Measurements from ENCODE around the gene KRTAP4-7.
"Not testable (repeated sequence)": the region's sequence is repeated elsewhere in the genome, so short reads cannot be mapped to it uniquely, and the experiment has no call there.

Gene KRTAP4-7

DNA sequence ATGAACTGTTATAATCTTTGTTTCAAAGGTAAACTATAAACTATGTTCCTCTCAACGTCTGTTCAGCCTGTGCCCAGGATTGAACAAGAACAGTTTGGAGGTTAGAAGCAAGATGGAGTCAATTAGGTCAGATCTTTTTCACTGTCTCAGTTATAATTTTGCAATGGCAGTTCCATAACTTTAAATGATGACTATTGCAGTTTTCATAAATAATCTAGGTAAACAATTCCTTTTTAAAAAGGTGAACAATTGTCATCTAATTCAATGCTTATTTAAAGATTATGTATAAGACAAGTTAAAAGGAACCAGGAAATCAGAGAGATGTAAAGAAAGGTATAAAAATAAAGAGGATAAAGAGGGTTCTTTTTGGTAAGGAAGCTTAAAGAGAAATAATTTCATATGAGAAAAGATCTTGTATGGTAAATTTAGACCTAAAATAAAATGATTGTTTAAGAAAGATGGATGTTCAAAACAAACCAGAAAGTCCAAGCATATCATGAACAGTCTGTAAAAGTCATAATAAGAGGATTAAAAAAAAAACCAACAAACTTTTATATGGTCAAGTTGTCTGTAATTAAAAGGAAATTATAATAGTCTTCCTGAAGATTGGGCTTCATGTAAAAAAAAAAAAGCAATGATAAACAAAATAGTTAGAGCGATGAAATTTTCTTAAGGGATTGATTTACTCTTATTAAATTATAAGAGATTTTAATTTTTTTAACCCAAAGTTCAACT lies 27.4 kb downstream of the KRTAP4-7 start:
- no peak for DNase-seq

GRCh38 chr17:41116297-41116696 lies 32.3 kb downstream of the KRTAP4-7 start:
- no peak for DNase-seq

DNA sequence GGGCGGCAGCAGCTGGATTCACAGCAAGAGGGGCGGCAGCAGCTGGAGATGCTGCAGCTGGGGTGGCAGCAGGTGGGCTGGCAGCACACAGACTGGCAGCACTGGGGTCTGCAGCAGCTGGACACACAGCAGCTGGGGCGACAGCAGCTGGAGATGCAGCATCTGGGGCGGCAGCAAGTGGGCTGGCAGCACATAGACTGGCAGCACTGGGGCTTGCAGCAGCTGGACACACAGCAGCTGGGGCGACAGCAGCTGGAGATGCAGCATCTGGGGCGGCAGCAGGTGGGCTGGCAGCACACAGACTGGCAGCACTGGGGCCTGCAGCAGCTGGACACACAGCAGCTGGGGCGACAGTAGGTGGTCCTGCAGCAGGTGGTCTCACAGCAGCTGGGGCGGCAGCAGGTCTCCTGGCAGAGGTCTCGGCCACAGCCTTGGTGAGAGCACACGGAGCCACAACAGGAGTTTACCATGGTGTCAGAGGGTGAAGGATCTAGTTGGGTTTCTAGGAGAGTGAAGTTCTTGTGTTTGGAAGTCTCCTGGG lies 34.0 kb downstream of the KRTAP4-7 start, which contains the start of gene KRTAP4-11:
Gene KRTAP4-11 (minus strand): TSS at position 528 of the 541 bp plus-strand sequence. CDS start 58 bp downstream, at position 470.
- DNase-seq: not testable (repeated sequence)

GRCh38 chr17:41118721-41119120 lies 34.8 kb downstream of the KRTAP4-7 start:
- no peak for DNase-seq

DNA sequence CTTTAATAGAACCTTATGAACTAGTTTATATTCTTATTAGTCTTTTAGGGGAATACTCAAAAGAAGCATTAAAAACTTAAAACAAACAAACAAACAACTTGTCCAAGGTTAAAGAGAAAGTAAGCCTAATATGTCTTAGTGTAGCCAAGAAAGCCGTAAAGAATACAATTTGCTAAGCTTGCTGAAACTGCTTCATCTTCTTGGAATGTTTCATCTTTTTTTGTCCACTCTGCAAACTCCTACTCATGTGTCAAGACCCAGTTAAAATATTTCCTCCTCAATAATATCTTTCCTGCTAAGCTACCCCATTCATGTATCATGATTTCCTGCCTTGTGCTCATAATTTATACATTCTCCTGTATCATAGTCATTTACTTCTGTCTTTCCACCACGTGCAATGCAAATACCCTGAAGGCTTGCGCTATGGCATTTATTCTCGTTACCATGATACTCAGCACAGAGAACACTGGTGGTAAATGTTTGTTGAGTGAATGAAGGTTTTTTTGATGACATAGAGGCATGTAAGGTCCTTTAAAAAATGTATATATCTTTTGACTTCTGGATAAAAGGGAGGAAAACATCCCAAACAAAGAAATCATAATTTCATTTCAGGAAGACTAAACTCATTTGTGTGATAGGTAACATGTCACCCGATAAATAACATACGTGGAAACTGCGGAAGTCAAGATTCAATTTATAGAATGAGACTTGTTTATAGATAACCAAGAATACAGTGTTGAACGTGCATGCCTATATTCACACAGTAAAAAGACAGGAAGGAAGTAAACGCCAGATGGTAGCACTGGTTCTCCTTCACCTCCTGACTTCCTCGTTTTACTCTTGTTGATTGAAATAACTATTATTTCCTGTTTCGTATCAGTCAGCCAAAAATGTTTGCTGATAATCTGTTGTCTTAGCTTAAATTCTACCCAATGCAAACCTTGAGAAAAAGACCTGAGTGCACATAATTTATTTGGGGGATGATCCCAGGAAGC lies 36.0 kb downstream of the KRTAP4-7 start:
- not testable (repeated sequence) for DNase-seq

DNA sequence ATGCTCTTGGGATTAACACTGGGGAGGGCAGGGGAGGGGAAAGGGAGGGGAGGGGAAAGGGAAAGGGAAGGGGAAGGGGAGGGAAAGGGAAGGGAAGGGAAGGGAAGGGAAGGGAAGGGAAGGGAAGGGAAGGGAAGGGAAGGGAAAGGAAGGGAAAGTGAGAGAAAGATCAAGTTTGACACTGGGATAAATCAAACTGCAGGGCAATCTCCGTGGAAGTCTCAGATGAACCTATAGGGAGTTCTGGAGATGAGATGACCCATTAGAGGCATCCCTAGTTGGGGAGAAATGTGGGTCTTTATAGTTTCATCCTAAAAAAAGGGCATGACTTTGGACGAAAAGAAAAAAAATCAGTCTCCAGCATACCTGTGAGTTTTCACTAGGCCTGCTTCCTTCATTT lies 37.8 kb downstream of the KRTAP4-7 start:
- no peak for DNase-seq

GRCh38 chr17:41123292-41123990 lies 39.5 kb downstream of the KRTAP4-7 start:
- DNase-seq: not testable (repeated sequence)

DNA sequence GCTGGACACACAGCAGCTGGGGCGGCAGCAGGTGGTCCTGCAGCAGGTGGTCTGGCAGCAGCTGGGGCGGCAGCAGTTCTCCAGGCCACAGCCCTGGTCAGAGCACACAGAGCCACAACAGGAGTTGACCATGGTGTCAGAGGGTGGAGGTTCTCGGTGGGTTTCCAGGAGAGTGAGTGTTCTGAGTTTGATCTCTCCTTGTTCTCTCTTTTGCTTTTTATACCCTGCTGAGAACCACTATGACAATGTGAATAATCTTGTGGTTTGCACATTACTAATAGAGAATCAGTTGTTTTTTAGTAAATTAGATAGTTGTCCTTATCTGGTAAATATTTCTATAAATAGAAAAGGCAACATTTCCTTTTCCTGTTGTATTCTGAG lies 40.0 kb downstream of the KRTAP4-7 start, which contains the start of gene KRTAP4-12:
Gene KRTAP4-12 (minus strand): TSS at position 192 of the 381 bp plus-strand sequence. CDS start 60 bp downstream, at position 132.
- DNase-seq: not testable (repeated sequence)

DNA sequence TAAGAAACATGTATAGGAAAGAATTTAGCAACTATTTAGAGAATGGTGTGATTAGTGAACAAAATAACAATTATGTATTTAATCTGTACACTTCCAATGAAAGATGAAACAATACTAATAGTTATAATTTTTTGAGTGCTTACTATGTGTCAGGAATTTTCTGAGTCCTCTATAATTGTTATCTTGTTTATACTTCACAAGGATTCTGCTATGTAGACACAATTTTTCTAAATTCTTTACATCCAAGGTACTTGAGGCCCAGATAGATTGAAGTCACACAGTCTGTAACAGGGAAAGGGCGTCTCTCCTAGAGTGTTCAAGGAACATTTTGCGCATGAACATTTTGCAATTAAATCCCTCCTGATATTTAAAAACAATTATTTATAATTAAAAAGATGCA lies 41.1 kb downstream of the KRTAP4-7 start:
- no peak for DNase-seq

DNA sequence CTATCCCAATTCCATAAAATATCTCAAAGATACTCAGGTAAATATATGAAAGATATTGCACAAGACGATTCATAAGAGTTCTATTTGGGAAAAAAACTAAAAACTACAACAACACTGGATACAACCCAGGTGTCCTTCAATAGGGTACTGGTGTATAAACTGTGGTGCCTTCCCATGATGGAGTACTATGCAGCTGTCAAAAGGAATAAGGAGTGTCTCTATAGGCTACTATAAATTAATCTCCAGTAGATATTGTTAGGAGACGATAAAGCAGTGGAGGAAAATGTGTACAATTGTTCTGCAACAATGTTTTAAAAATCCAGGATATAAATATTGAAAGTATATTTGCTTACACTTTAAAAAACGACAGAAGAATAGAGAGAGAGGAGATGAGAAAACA lies 42.5 kb downstream of the KRTAP4-7 start:
- DNase-seq: no peak

DNA sequence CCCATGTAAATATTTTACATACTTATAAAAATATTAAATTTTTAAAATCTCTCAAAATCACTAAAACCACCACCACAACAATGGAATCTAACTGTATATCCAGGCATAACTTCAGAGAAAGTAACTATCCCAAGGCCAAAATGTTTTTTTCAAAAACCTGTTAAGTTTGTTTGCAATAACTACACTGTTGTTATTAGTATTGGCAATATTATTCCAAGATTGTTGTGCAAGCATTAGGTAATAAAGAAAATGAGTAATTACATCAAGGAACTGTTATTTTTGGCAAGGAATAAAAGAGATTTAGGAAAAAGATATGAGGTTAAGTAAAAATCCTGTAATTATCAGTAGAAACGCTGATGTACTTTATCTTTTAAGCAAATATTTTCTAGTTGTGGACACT lies 43.4 kb downstream of the KRTAP4-7 start:
- DNase-seq: no peak

- no peak for DNase-seq
Measured at GRCh38 chr17:41131979-41132378, 48.0 kb downstream of the KRTAP4-7 start.

DNA sequence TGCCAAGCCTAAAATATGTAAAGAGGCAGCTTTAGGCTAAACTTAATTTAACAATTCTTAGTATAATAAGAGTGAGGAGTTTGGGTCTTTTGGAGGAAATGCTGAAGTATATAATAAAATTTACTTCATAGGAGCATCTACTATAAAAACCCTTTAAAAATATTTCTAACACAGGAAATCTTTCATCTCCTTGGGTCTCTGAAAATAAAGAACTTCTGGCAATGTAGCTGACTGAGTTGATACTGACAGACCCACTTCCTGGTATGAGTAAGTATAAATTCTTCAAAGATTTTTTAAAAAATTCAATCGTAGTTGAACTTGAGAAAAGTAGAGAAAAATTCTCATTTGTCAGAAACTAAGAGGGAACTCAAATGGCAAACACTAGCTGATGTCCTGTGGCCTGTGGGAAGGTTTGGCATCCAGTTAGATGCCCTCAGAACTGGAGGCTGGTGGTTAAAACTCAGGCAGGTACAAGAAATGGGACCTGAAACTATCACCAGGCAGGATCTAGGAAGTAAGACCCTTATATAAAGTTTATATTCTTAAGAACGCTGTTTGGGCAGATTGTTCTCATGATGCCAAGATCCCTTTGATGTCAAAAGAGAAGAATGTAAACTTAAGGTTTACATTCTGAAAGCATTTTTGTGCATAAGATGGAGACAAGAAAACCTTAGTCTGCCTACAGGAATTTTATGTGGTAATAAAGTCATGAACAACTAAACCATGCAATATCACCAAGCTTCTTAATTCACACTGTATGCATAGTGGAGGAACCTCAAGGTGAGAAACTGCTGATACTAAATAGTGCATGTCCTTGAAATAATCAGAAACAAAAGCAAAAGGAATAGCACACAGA lies 50.2 kb downstream of the KRTAP4-7 start:
- no peak for DNase-seq

Data from activated naive CD4-positive, alpha-beta T cell treated with Interleukin-2 at 50 U/mL for 16 hours (primary cell).